Measurements from ENCODE around the gene EMCN.

Gene EMCN

DNA sequence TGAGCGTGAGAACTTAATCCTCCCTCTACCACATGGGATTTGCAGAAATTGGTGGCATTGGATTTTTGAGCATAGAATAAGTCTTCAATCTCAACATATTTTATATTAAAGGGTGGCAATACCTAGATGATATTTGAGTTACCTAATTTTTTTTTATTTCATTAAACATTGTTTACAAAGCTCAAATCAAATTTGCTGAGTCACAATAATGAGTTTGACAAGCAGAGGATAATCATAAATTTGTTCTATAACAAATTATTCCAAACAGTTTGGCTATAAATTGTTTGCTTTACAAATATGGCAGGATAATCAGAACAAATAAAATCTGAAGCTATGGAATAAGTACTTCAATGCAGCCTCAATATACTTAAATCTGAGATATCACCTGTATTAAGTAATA lies 22.7 kb downstream of the EMCN start:
- Histone ChIP-seq H3K27ac (no peak overlapping the region), H3K4me3 (no peak overlapping the region)

DNA sequence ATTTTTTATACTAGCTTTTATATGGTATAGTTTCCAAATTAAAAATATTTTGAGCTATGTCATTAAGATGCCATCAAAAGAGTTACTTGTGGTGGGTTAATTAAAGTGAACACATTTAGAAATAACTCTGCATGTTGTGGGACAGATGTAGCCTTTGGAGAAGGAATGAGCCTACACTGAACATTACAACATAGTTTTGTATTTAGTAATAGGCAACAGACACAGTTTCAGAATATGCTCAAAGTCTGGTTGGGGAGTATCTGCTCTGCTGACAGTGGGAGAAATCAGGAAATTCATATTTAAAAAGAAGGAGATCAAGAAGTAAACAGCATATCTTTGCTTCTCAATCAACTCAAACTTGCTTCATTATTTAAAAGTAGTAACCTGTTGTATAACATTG lies 23.7 kb downstream of the EMCN start:
- H3K4me3 ChIP-seq = no peak overlapping the region
- H3K27ac ChIP-seq = no peak overlapping the region

DNA sequence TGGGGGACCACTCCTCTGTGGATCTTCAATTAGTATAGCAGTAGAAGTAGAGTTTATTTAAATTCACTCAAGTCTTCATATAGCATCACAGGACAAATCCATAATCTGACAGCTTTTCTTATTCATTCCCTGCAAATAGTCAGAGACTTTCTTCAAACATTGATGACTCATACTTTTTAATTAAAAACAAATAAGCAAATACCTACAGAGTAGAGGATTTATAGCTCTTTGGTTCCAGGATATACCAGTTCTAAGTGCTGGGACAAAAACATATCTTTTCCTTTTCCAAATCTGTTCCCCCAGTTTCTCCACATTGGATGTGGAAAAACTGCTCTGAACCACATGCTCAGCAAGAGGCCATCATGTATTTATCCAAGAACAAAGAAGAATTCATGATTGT lies 24.1 kb downstream of the EMCN start:
- no peak overlapping the region for H3K27ac ChIP-seq
- H3K4me3 ChIP-seq = no peak overlapping the region

DNA sequence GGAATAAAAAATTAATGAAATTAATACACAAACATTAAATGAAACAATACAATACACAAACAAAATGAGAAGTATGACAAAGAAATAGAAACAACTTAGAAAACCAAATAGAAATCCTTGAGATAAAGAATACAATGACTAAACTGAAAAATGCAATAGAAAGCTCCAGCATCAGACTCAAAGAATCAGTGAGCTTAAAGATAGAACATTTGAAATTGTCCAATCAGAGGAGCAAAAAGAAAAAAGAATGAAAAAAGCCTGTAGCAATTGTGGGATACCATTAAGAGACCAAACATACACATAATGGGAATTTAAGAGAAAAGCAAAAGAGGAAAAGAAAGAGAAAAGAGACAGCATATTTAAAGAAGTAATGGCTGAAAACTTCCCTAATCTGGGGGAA lies 25.7 kb downstream of the EMCN start:
- H3K4me3 ChIP-seq = no peak overlapping the region
- no peak overlapping the region for H3K27ac ChIP-seq

DNA sequence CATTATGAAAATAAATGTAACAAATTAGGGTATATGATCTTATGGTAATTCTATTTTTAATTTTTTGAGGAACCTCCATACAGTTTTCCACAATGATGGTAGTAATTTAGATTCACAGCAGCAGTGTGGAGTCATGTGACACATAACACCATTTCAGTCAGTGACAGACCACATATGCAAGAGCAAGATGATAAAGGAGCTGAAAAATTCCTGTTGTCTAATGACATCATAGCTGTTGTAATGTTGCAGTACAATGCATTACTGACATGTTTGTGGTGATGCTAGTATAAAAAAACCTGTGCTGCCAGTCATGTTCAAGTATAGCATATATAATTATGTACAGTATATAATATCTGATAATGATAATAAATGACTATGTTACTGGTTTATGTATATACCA lies 28.5 kb downstream of the EMCN start:
- H3K27ac ChIP-seq = no peak overlapping the region

DNA sequence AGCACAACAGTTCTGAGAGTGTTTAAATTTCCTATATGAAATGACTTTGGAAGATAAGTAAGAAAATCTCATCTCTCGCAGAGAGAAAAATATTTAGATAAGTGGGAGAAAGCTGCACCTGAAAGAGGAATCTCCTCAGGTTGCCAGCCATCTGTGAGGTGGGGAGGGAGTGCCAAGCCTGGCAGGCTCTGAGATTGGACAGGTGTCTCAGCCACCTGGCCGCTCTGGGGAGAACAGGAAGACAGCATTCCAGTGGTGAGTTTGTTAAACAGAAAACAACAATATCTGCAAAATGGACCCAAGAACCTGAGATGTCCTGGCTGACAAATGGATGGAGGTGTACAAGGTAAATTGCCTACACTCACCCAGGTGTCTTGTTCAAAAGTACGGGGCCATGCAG lies 31.3 kb downstream of the EMCN start:
- no peak overlapping the region for H3K27ac ChIP-seq
- H3K4me3 ChIP-seq = no peak overlapping the region

More for the DNA sequence above, 28.5 kb downstream of the EMCN start:
- no peak overlapping the region for H3K4me3 ChIP-seq

DNA sequence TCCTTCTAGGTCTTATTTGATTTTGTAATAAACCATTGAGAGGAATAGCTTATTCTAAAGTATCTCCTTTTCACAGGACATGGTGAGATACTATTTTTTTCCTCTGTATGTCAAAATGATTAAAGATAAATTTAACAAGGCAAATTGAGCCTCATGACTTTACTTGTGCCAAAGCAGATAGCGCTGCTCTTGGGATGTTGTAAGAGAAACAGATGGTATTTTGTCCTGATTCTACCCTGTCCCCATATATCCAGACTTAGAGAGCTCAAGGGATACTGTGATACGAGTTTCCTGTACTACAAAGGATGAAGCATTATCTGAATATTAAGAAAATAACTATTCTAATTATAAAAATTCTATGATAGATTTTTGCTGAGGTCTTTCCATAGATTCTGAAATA lies 34.0 kb downstream of the EMCN start:
- Histone ChIP-seq H3K4me3 (no peak overlapping the region), H3K27ac (no peak overlapping the region)

DNA sequence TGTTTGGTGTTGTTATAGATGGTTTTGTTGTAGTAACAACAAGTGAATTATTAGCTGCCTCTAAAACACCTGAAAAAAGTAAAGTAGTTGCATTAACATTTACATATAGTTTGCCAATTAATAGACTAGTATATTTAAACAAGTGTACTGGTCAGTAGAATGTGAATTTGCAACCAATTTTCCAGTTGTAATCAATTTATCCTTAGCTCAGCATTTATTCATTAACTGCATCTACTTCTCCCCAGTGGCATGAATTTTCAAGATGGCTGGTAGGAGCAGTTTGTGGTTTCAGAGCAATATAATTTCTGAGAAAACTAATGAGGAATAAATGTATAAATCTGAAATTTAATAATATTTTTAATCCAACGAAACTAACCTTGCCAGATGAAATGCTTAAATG lies 37.9 kb downstream of the EMCN start:
- no peak overlapping the region for H3K27ac ChIP-seq
- no peak overlapping the region for H3K4me3 ChIP-seq

DNA sequence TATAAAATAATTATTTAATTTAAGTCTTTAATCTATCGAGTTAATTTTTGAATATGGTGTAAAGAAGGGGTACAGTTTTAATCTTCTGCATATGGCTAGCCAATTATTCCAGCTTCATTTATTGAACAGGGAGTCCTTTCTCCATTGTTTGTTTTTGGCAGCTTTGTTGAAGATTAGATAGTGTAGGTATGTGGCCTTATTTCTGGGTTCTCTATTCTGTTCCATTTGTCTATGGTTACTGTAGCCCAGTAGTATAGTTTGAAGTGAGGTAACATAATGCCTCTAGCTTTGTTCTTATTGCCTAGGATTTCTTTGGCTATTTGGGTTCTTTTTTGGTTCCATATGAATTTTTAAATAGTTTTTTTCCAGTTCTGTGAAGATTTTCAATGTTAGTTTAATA lies 48.3 kb downstream of the EMCN start:
- no peak overlapping the region for H3K4me3 ChIP-seq
- no peak overlapping the region for H3K27ac ChIP-seq

DNA sequence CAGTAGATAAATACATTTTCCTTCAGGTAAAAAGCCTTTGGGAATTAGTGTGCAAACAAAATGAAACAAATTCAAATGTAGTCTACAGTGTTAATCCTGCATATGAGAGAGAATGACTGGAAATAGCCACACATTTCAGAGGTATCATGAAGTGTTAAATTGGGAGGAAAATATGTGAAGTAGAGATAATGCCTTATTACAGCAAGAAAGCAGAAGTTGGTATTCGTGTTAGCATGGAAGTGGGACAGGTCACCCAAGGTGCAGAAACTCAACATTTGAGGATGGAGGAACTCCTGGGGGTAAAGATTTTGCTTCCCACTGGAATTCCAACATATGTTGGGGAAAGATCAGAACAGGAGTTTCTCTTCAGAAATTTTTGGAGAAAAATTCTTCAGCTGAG lies 51.3 kb downstream of the EMCN start:
- H3K4me3 ChIP-seq = no peak overlapping the region
- no peak overlapping the region for H3K27ac ChIP-seq

DNA sequence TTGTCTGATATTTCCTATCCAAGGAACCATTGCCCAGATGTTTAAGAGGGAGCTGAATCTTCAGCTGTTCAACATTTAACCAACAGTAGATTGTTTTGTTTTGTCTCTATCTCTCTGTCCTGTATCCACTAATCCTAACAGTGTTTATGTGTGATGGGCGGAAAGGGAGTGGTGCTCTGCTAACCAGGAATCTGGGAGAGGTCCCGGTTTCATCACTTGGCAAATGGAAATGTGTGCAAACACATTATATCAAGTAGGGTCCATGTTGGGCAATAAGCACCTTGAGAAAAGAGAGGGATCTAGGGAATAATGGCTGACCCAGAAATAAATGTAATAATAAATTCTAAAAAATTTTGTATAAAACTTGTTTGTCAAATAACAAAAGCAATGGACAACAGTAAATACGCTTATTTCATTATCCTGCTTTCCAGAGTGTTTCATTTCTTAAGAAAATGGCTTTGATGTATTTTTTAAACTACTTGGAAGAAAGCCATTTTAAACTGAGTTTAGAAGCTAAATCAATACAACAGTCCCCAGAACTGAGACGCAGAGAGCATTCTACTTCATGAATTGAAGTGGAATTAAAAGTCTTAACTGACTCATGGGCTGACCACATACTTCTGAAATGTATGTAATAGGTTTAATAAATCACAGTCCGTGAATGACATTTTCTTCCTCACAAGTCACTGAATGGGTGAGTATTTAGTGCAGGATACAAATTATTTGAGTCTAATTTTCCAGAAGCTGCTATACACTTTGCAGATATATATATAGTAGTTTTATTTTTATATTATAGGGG lies 55.8 kb downstream of the EMCN start:
- Histone ChIP-seq H3K27ac (no peak overlapping the region), H3K4me3 (no peak overlapping the region)

DNA sequence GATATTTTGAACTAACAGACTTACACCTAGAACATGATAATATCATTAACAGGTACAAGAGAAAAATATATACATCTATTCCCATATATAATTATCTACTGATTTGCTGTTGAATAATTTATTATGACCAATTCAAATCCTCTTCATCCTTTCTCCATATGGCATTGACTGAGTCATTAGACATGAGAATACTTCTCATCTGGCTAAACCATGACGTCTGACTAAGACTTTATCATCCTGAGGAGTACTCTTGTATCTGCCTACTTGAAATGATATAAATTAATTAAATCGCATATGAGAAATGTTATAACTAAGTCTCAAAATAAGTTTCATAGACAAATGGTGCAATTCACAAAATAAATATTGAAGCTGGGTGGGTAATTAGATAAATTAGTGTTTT lies 67.4 kb downstream of the EMCN start:
- Histone ChIP-seq H3K27ac (no peak overlapping the region), H3K4me3 (no peak overlapping the region)

DNA sequence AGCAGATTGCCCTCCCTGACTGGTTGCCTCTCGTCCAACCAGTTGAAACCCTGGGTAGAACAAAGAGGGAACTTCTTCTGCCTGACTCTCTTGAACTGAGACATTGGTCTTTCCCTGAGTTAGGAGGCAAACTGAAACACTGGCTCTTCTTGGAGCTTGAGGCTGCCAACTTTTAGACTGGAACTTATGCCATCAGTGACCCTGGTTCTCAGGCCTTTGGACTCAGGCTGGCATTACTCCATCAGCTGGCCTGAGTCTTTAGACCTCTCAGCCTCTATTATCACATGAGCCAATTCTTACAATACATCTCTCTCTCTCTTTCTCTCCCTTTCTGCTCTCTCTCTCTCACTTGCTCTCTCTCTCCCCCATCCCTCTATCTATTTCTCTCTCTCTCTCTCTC lies 86.4 kb downstream of the EMCN start:
- H3K27ac ChIP-seq = no peak overlapping the region
- no peak overlapping the region for H3K4me3 ChIP-seq

DNA sequence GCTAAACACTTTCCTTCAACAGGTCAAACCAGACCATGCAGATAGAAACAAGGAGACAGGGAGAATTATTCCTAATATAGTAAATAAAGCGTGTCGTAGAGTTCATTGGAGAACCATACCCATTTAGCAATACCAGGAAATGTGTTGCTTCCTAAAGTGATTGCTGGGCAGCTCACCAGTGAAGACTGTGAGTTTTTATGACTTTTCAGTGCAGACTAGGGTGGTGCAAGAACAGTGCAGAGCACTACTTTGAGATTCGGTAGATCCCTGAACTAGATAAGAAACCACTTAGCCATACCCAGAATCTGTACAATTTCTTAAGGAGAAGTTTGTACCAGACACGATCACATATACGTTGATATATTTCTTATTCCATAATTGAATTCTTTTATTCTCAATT lies 87.4 kb downstream of the EMCN start:
- no peak overlapping the region for H3K27ac ChIP-seq
- no peak overlapping the region for H3K4me3 ChIP-seq

DNA sequence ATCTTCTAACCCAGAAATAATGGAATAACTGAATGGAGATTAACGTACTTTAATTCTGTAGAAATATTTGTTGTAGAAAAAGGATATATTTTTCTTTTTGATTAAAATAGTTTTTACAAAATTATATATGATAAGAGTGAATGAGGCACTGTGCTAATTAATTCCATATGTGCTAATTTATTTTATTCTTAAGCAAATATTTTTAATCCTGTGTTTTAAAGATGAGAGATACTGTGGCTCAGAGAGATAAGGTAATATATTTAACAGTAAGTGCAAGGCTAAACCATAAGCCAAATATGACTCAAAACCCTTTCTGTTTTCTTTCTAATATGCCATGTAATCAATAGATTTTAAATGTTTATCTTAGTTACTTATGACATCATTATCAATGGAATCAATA lies 88.2 kb downstream of the EMCN start:
- no peak overlapping the region for H3K27ac ChIP-seq

DNA sequence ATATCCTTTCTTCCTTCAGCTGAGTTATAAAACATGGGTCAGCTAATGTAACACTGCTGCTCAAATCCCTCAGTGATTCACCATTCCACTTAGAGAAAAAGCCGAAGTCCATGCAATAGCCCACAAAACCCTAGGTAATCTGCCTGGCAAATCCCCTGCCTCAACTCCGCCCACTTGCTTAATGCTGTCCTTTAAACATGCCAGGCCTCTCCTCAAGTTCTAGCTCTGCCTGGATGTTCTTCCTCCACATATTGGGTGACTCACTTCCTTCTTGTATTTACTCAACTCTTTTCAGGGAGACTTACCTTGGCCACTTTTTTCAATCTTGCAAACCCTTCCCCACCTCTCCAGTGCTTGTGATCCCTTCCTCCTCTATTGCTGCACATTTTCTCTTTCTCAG lies 89.8 kb downstream of the EMCN start:
- H3K4me3 ChIP-seq = no peak overlapping the region
- H3K27ac ChIP-seq = no peak overlapping the region

More for the DNA sequence above, 88.2 kb downstream of the EMCN start:
- H3K4me3 ChIP-seq = no peak overlapping the region

DNA sequence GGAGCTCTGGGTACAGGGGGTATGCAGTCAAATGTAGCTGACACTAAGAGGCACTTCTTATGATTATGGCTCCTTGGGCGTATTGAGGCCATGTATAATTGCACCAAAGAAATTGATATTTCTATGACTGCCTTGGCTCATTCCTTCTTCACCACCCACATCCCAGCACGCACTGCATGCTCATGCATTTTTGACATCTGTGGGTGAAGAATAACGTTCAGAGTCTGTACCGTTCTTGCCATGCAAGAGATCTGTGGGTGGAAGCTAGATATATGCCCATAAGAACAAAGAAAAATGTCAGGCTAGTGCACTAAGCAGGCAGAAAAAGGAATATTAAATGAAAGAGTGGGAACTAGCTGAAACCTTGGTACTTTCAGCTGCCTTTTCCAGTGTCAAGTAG lies 93.4 kb downstream of the EMCN start:
- no peak overlapping the region for H3K4me3 ChIP-seq
- H3K27ac ChIP-seq = no peak overlapping the region

DNA sequence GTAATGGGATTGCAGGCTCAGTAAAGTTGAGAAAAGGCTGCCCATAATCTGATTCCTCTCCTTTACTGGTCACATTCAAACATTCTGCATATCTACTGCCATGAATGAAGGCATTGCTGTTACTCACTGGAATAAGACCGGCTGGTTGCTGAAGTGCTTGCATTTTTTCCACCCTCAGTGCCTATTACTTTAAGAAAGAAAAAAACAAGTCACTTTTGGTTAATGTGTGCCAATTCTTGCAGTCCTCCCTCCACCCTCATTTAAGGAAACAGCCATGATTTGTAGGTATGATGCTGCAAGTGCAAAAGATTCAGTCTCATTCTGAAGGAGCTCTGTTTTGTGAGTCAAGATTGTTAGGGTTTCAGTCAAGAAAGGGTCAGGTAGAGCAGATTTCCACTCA lies 94.9 kb downstream of the EMCN start:
- H3K27ac ChIP-seq = peak overlapping the region in 1 of 21 experiments; percentile 42
- no peak overlapping the region for H3K4me3 ChIP-seq

DNA sequence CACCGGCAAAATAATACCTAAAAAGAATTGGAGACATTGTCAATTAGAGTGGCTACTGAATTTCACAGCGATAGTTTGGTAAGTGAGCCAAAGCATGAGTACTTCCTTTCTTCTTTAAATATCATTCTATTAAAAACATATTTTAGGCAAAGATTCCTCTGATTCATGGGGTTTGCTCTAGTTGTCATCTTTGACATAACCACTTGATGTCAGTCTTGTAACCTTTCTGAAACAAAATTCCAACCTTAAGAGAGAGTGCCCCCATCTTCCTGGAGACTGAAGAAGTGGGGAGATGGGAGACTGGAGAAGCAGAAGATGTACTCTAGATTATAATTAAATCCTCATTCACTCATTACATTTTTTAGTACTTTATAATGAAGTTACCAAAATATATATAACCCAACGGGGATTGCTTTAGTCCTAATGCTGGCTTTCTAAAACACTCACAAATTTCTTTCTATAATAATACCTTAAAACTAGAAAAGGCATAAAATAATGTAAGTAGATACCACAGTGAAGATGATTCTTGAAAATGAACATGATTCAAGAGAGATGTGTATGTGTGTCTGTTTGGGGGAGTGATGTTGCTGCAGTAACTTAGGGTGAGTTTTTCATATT lies 96.4 kb downstream of the EMCN start:
- Histone ChIP-seq H3K27ac (peak overlapping the region in 2 of 21 experiments; percentile 24 to 56), H3K4me3 (no peak overlapping the region)

DNA sequence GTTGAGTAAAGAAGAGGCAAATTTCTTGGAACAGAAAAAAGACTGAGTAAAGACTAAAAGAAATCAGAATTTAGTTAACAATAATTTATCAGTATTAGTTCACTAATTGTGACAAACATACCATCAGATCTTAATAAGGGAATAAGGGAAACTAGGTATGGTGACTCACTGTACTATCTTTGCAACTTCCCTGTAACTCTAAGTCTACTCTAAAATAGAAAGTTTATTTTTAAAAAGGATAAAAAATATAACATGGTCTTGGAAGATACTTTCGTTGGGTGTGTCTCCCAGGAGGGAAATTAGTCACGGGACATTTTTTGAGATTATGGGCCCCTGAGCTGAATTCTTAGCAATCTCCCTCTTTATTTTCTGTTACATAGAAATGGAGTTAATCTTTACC lies 97.3 kb downstream of the EMCN start:
- Histone ChIP-seq H3K27ac (peak overlapping the region in 2 of 21 experiments; percentile 24 to 56), H3K4me3 (no peak overlapping the region)

DNA sequence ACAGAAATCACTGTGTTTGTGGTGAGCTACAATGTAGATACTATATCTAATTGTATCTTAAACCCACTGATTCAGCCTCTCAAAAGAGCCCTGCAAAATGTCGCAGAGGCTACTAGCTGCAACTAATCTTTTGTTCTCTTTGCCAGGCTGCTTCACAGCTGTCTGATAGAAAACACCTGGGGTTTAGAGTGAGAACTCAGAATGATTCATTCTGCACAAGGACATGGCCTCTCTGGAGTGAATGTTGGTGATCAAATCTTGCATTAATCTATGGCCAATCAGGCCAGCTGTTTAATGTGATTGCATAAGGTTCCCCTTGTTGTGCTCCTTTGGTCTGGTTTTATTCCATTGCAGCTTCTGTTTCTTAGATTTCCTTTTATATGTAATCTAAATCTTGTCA lies 100.3 kb downstream of the EMCN start:
- H3K4me3 ChIP-seq = no peak overlapping the region
- no peak overlapping the region for H3K27ac ChIP-seq
